ENCODE results near the gene PCSK5. TPM values are rescaled to one million over a fixed set of nuclear protein-coding genes. Genes with fewer than 3 reads are reported as not detected.

Gene PCSK5
- total and polyA plus RNA-seq, 2 of the 8 experiments (the other 6 are each of a cell fraction or from before 2014, with no cell fraction given), result 5.5 to 10.7 TPM

- TF ChIP-seq YY1 (IDR thresholded peaks at IDR 0.05; ENCODE audit: low read depth, low read length) (no peak), ATF2 (IDR thresholded peaks at IDR 0.05; ENCODE audit: low read length) (no peak), MAX (IDR thresholded peaks at IDR 0.05) (no peak)
Measured at GRCh38 chr9:76297721-76298239, 407.3 kb downstream of the PCSK5 start (continued).
